ENCODE measurements around the gene ANAPC4.
A peak's percentile ranks its signal among the peaks of the same experiment; 100 is the strongest.

The ANAPC4 gene

GRCh38 chr4:25377572-25378436 lies 741 bp downstream of the ANAPC4 start:
- DNase-seq: peak in 2 of 58 donors; percentile 27 to 73

- DNase-seq: no peak
Measured at GRCh38 chr4:25378437-25378743, 1.3 kb downstream of the ANAPC4 start.

GRCh38 chr4:25379591-25379990 lies 2.5 kb downstream of the ANAPC4 start:
- no peak for DNase-seq

- no peak for DNase-seq
Measured at GRCh38 chr4:25383647-25384046, 6.6 kb downstream of the ANAPC4 start.

- DNase-seq: no peak
Measured at GRCh38 chr4:25386926-25387325, 9.9 kb downstream of the ANAPC4 start.

GRCh38 chr4:25397305-25397704 lies 20.2 kb downstream of the ANAPC4 start:
- DNase-seq: no peak

GRCh38 chr4:25399510-25399909 lies 22.4 kb downstream of the ANAPC4 start:
- DNase-seq: peak in 2 of 58 donors; percentile 4 to 20

GRCh38 chr4:25401066-25401465 lies 24.0 kb downstream of the ANAPC4 start:
- no peak for DNase-seq

GRCh38 chr4:25402521-25402920 lies 25.5 kb downstream of the ANAPC4 start:
- DNase-seq: no peak

GRCh38 chr4:25403699-25404098 lies 26.6 kb downstream of the ANAPC4 start:
- DNase-seq: no peak

- no peak for DNase-seq
Measured at GRCh38 chr4:25405453-25405852, 28.4 kb downstream of the ANAPC4 start.

GRCh38 chr4:25406081-25406692 lies 29.1 kb downstream of the ANAPC4 start:
- DNase-seq: no peak

- DNase-seq: no peak
Measured at GRCh38 chr4:25410820-25411529, 33.9 kb downstream of the ANAPC4 start.

GRCh38 chr4:25413261-25413660 lies 36.2 kb downstream of the ANAPC4 start:
- no peak for DNase-seq

GRCh38 chr4:25417014-25417413 lies 40.0 kb downstream of the ANAPC4 start:
- no peak for DNase-seq

- no peak for DNase-seq
Measured at GRCh38 chr4:25420931-25421330, 43.9 kb downstream of the ANAPC4 start.

GRCh38 chr4:25421816-25422525 lies 44.9 kb downstream of the ANAPC4 start:
- DNase-seq: no peak

- no peak for DNase-seq
Measured at GRCh38 chr4:25423548-25423947, 46.5 kb downstream of the ANAPC4 start.

GRCh38 chr4:25424539-25425228 lies 47.6 kb downstream of the ANAPC4 start:
- no peak for DNase-seq

- DNase-seq: no peak
Measured at GRCh38 chr4:25425361-25425760, 48.3 kb downstream of the ANAPC4 start.

- DNase-seq: no peak
Measured at GRCh38 chr4:25427871-25428270, 50.8 kb downstream of the ANAPC4 start.
